ENCODE measurements around the gene MTHFD2L. TPM values are rescaled to one million over a fixed set of nuclear protein-coding genes. Genes with fewer than 3 reads are reported as not detected.

MTHFD2L gene
- total and polyA plus RNA-seq, 2 of the 8 experiments (the other 6 are each of a cell fraction or from before 2014, with no cell fraction given) = 5.4 to 15.0 TPM

DNA sequence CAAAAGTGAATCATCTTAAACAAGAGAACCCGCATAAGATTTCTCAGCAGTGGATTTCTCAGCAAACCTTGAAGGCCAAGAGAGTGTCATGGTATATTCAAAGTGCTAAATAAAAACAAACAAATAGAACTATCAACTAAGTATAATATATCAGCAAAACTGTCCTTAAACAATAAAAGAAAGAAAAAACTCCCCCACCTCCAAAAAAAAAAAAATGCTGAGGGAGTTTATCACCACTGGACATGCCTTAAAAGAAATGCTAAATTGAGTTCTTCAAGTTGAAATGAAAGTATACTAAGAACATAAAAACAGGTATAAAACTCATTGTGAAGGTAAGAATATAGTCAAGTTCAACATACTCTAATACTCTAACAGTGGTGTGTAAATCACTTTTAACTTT lies 96.5 kb downstream of the MTHFD2L start:
- Histone ChIP-seq H3K9me3 (ENCODE audit: insufficient read depth in 2 of 2, low read depth in 1 of 2, low read length in 1 of 2) (peaks cover 3 to 6% of the 10 kb centered on the region in 2 experiments; a peak in 2 of 4 replicates), H3K4me1 (replicated peaks in 1 of 4; ENCODE audit: control insufficient read depth in 3 of 4, insufficient read depth in 4 of 4, low read length in 3 of 4) (no peaks in the 10 kb centered on the region), H3K4ac (replicated peaks; ENCODE audit: insufficient read length, low read depth, low read length) (no peak overlapping the region), H4K20me1 (replicated peaks in 1 of 2; ENCODE audit: control insufficient read depth in 1 of 2, insufficient read depth in 2 of 2, low read length in 2 of 2) (no peaks in the 10 kb centered on the region), H4K8ac (ENCODE audit: extremely low read depth, insufficient read depth, low read length) (no peak overlapping the region), H4K5ac (ENCODE audit: insufficient read length, low read depth, low read length) (no peak overlapping the region), H3K23me2 (ENCODE audit: low read depth, low read length) (no peaks in the 10 kb centered on the region), H2BK20ac (ENCODE audit: low read length) (no peak overlapping the region), H3K56ac (replicated peaks; ENCODE audit: insufficient read length, low read depth, low read length) (no peak overlapping the region), H2BK15ac (ENCODE audit: low read length) (no peak overlapping the region), H4K91ac (replicated peaks; ENCODE audit: insufficient read length, low read length) (no peak overlapping the region), H2BK12ac (ENCODE audit: low read depth, low read length) (no peak overlapping the region), H3K18ac (ENCODE audit: extremely low read depth, low read length) (no peak overlapping the region), H3K23ac (ENCODE audit: insufficient read length) (no peak overlapping the region), H3K4me2 (ENCODE audit: insufficient read depth in 1 of 2, low read depth in 2 of 2, low read length in 2 of 2) (no peak overlapping the region), H3K27ac (ENCODE audit: low read depth, low read length) (no peak overlapping the region), H3K79me1 (ENCODE audit: low read depth, low read length) (no peaks in the 10 kb centered on the region), H2BK5ac (ENCODE audit: low read depth, low read length) (no peak overlapping the region), H3K9ac (replicated peaks in 1 of 4; ENCODE audit: extremely low read depth in 1 of 4, low read depth in 3 of 4, low read length in 3 of 4) (no peak overlapping the region), H3K27me3 (replicated peaks in 1 of 4; ENCODE audit: control insufficient read depth in 3 of 4, extremely low read depth in 1 of 4, insufficient read depth in 3 of 4, low read length in 3 of 4) (no peaks in the 10 kb centered on the region), H2BK120ac (replicated peaks; ENCODE audit: low read depth, low read length) (no peak overlapping the region), H3K14ac (ENCODE audit: insufficient read length) (no peak overlapping the region), H3K4me3 (ENCODE audit: extremely low read depth in 1 of 4, insufficient read depth in 2 of 4, low read depth in 3 of 4, low read length in 4 of 4) (no peak overlapping the region), H3K36me3 (ENCODE audit: control insufficient read depth in 2 of 4, insufficient read depth in 4 of 4, low read length in 3 of 4) (no peaks in the 10 kb centered on the region), H2AK5ac (ENCODE audit: low read depth, low read length) (no peak overlapping the region), H3K79me2 (ENCODE audit: control insufficient read depth in 1 of 2, insufficient read depth in 2 of 2, low read length in 2 of 2) (no peaks in the 10 kb centered on the region), H2AFZ (ENCODE audit: low read length) (no peak overlapping the region)
- WGBS, 2 experiments (ENCODE audit: extremely low coverage in 1 of 2, insufficient coverage in 1 of 2, insufficient read length in 1 of 2, insufficient replicate concordance in 2 of 2, low coverage in 1 of 2, low lambda C conversion rate in 2 of 2, missing lambda C conversion rate in 1 of 2) = 92% methylated on average over 1 of the region's 1 CpG; no CpG with 5 or more reads in 1 of the 2 experiments
- POLR2A ChIA-PET (ENCODE audit: partially characterized antibody) = no interaction called here
- CTCF ChIA-PET (ENCODE audit: partially characterized antibody) = interaction anchor here (0.6 kb wide), 1 partner anchor 50 kb away, joined by 3 read pairs; no protein-coding TSS in a partner anchor
- no peak for DNase-seq (ENCODE audit: low read depth in 1 of 2, low spot score in 2 of 2)
- no peak for FAIRE-seq
- no peak for TF ChIP-seq HDAC6 (IDR thresholded peaks at IDR 0.05; ENCODE audit: low read depth, low read length)
- TF ChIP-seq JUND (IDR thresholded peaks at IDR 0.05; ENCODE audit: low read length) = no peak
- no peak for TF ChIP-seq CREB1 (IDR thresholded peaks at IDR 0.05)
- TF ChIP-seq POLR2A (IDR thresholded peaks at IDR 0.05; ENCODE audit: control extremely low read depth in 1 of 2, low read depth in 2 of 2, low read length in 2 of 2) = no peak
- no peak for TF ChIP-seq POU5F1 (IDR thresholded peaks at IDR 0.05; ENCODE audit: low read depth, low read length)
- no peak for TF ChIP-seq TEAD4 (IDR thresholded peaks at IDR 0.05; ENCODE audit: low read depth, low read length)
- TF ChIP-seq, protein P1, sequence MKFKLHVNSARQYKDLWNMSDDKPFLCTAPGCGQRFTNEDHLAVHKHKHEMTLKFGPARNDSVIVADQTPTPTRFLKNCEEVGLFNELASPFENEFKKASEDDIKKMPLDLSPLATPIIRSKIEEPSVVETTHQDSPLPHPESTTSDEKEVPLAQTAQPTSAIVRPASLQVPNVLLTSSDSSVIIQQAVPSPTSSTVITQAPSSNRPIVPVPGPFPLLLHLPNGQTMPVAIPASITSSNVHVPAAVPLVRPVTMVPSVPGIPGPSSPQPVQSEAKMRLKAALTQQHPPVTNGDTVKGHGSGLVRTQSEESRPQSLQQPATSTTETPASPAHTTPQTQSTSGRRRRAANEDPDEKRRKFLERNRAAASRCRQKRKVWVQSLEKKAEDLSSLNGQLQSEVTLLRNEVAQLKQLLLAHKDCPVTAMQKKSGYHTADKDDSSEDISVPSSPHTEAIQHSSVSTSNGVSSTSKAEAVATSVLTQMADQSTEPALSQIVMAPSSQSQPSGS (IDR thresholded peaks at IDR 0.05; ENCODE audit: low read length) = no peak
- no peak for TF ChIP-seq SIN3A (conservative IDR thresholded peaks at IDR 0.05 in 1 of 2, IDR thresholded peaks at IDR 0.05 in 1 of 2; ENCODE audit: low read depth in 1 of 2, low read length in 2 of 2)
- no peak for TF ChIP-seq TBP (IDR thresholded peaks at IDR 0.05; ENCODE audit: low read depth, low read length)
- no peak for TF ChIP-seq RNF2 (IDR thresholded peaks at IDR 0.05; ENCODE audit: borderline replicate concordance, low read depth, low read length, missing control alignments, poor library complexity, severe bottlenecking)

Data from H1 (cell line).